HG02571 (cell line): ENCODE results near the gene MAP7D3.
"Not testable (repeated sequence)": the region's sequence is repeated elsewhere in the genome, so short reads cannot be mapped to it uniquely, and the experiment has no call there.

ENCODE experiments used
- ATAC-seq: cut with Tn5 transposase; IDR thresholded peaks from one replicate; pipeline ENCODE4 v1.9.1; 2021; ENCODE audit warnings: mild to moderate bottlenecking, moderate library complexity; ENCODE audit not compliant: unreplicated experiment

The MAP7D3 gene

GRCh38 chrX:136251041-136251991, at the start of gene MAP7D3:
Gene MAP7D3, minus strand, starts transcription at chrX:136251400. Its CDS starts 42 bp downstream, at chrX:136251358.
- peak; percentile 84 for ATAC-seq

- not testable (repeated sequence) for ATAC-seq
These were observed 49.5 kb upstream of the MAP7D3 start, which contains the start of gene ADGRG4 for GRCh38 chrX:136300721-136301120. Gene ADGRG4, plus strand, starts transcription at chrX:136300963. Its CDS starts 7,815 bp downstream, at chrX:136308778.

- ATAC-seq, result no peak
These were observed 44.2 kb upstream of the MAP7D3 start for GRCh38 chrX:136295380-136295779.

- ATAC-seq, result no peak
These were observed 41.5 kb upstream of the MAP7D3 start for GRCh38 chrX:136292656-136293055.

- ATAC-seq, result no peak
These were observed 40.6 kb upstream of the MAP7D3 start for GRCh38 chrX:136291824-136292223.

- not testable (repeated sequence) for ATAC-seq
These were observed 35.2 kb upstream of the MAP7D3 start for GRCh38 chrX:136286375-136286774.

GRCh38 chrX:136275553-136275952, 24.4 kb upstream of the MAP7D3 start:
- no peak for ATAC-seq

GRCh38 chrX:136273986-136274385, 22.8 kb upstream of the MAP7D3 start:
- no peak for ATAC-seq

- no peak for ATAC-seq
These were observed 21.1 kb upstream of the MAP7D3 start for GRCh38 chrX:136272325-136272724.

- ATAC-seq, result no peak
These were observed 20.1 kb upstream of the MAP7D3 start for GRCh38 chrX:136271300-136271699.

- ATAC-seq, result no peak
These were observed 18.7 kb upstream of the MAP7D3 start for GRCh38 chrX:136269921-136270320.

GRCh38 chrX:136268051-136269048, 17.1 kb upstream of the MAP7D3 start:
- ATAC-seq, result peak; percentile 58

- no peak for ATAC-seq
These were observed 15.6 kb upstream of the MAP7D3 start for GRCh38 chrX:136266828-136267227.

GRCh38 chrX:136262812-136263315, 11.7 kb upstream of the MAP7D3 start:
- ATAC-seq, result no peak

- no peak for ATAC-seq
These were observed 11.0 kb upstream of the MAP7D3 start for GRCh38 chrX:136262243-136262642.

GRCh38 chrX:136261321-136261720, 10.1 kb upstream of the MAP7D3 start:
- no peak for ATAC-seq

- no peak for ATAC-seq
These were observed 9.6 kb upstream of the MAP7D3 start for GRCh38 chrX:136260776-136261175.

- ATAC-seq, result no peak
These were observed 8.3 kb upstream of the MAP7D3 start for GRCh38 chrX:136259543-136259942.

- no peak for ATAC-seq
These were observed 7.8 kb upstream of the MAP7D3 start for GRCh38 chrX:136258951-136259350.

- ATAC-seq, result no peak
These were observed 4.8 kb upstream of the MAP7D3 start for GRCh38 chrX:136256026-136256425.

GRCh38 chrX:136255541-136255940, 4.3 kb upstream of the MAP7D3 start:
- ATAC-seq, result no peak
